HepG2 (cell line): ENCODE measurements around the gene HOXD8. TPM values are rescaled to one million over a fixed set of nuclear protein-coding genes. Genes with fewer than 3 reads are reported as not detected.

Experiments used
- ATAC-seq: fragments of 200-7000 bp; cut with Tn5 transposase; 3 replicates; pipeline ENCODE4 v1.9.1; 2020; ENCODE audit warnings: mild to moderate bottlenecking, moderate library complexity
- BruUV-seq: library from RNA; stranded (reverse); fragments of 400-500 nt; replicated peaks from 2 replicates; lab custom pipeline; 2021; lab: Mats Ljungman, UMichigan
- CTCF ChIA-PET: fragments of 300-600 bp; formaldehyde crosslinking; extraction: SDS; loops from one replicate; lab custom pipeline; 2021; ENCODE audit warnings: low total read pairs, inconsistent platforms, low intra/inter-chr PET ratio; lab: Yijun Ruan, JAX
- POLR2A ChIA-PET: fragments of 350-600 bp; sonication (Branson Sonifier 250); formaldehyde crosslinking; loops from one replicate; lab custom pipeline; 2020; ENCODE audit warnings: antibody characterized with exemption, inconsistent platforms; lab: Yijun Ruan, JAX
- DNase-seq: peaks from one replicate; pipeline ENCODE4 v3.0.0-alpha.2; 2015; ENCODE audit warnings: low spot score
- FAIRE-seq: peaks from 3 replicates; lab custom pipeline; 2011; peaks lifted over from hg19 to GRCh38; lab: Jason Lieb, UNC
- H2AFZ ChIP-seq: one replicate; pipeline ENCODE4 v1.6.1; 2011; ENCODE audit warnings: low read length, inconsistent platforms
- H3K27ac ChIP-seq: fragments of 300-600 bp; 3 replicates; pipeline ENCODE4 v1.8.0; 2011; ENCODE audit warnings: mixed run types, mild to moderate bottlenecking, mixed read lengths, low read length, inconsistent platforms; ENCODE audit not compliant: insufficient read depth; ENCODE audit errors: extremely low read length
- H3K27me3 ChIP-seq, 2 experiments: fragments of 200-600 bp in 1 of 2; 2 replicates in 1 of 2; 3 replicates in 1 of 2; pipeline versions ENCODE4 v1.6.0 to v1.8.0; 2011; ENCODE audit warnings: low read length in 2 of 2, mild to moderate bottlenecking in 2 of 2, moderate library complexity in 2 of 2, inconsistent platforms in 1 of 2; ENCODE audit not compliant: insufficient read depth in 2 of 2, control insufficient read depth in 1 of 2
- H3K36me3 ChIP-seq, 2 experiments: fragments of 200-600 bp in 1 of 2; replicated peaks in 1 of 2; 2 replicates in 1 of 2; 3 replicates in 1 of 2; pipeline versions ENCODE4 v1.5.1 to v1.8.0; 2011; ENCODE audit warnings: low read length in 2 of 2, inconsistent platforms in 1 of 2; ENCODE audit not compliant: insufficient read depth in 2 of 2, control insufficient read depth in 1 of 2
- H3K4me1 ChIP-seq: 2 replicates; pipeline ENCODE4 v1.5.1; 2012; ENCODE audit warnings: low read length, inconsistent platforms; ENCODE audit not compliant: insufficient read depth
- H3K4me2 ChIP-seq: 2 replicates; pipeline ENCODE4 v1.6.0; 2011; ENCODE audit warnings: low read depth, low read length, inconsistent platforms
- H3K4me3 ChIP-seq, 3 experiments: fragments of 200-600 bp in 1 of 3; sonication (generic), shearing (Covaris generic) in 1 of 3; replicated peaks in 1 of 3; 2 replicates each; pipeline ENCODE4 v1.5.1; 2011 to 2016; ENCODE audit warnings: low read length in 3 of 3, inconsistent platforms in 2 of 3, low read depth in 2 of 3, mild to moderate bottlenecking in 2 of 3, control low read depth in 1 of 3, mixed read lengths in 1 of 3; ENCODE audit not compliant: insufficient read depth in 1 of 3
- H3K79me2 ChIP-seq: one replicate; pipeline ENCODE4 v1.6.1; 2011; ENCODE audit warnings: low read length, inconsistent platforms; ENCODE audit not compliant: insufficient read depth
- H3K9ac ChIP-seq: 2 replicates; pipeline ENCODE4 v1.6.0; 2011; ENCODE audit warnings: mild to moderate bottlenecking, low read depth, low read length, inconsistent platforms; ENCODE audit not compliant: insufficient read depth
- H3K9me3 ChIP-seq: 2 replicates; pipeline ENCODE4 v1.5.1; 2012; ENCODE audit warnings: mild to moderate bottlenecking, low read length
- H4K20me1 ChIP-seq: 2 replicates; pipeline ENCODE4 v1.6.0; 2011; ENCODE audit warnings: inconsistent platforms, mild to moderate bottlenecking, low read length, moderate library complexity; ENCODE audit not compliant: insufficient read depth
- ARID2 ChIP-seq: sonication (generic); formaldehyde crosslinking; IDR thresholded peaks from 2 replicates; pipeline ENCODE4 v1.8.1; 2022; ENCODE audit warnings: mild to moderate bottlenecking, missing genetic modification reagents, borderline replicate concordance
- ARNTL ChIP-seq: sonication (generic); formaldehyde crosslinking; IDR thresholded peaks from 2 replicates; pipeline ENCODE4 v1.4.0; 2020; ENCODE audit warnings: mild to moderate bottlenecking, missing genetic modification reagents
- DNMT1 ChIP-seq: sonication (generic); formaldehyde crosslinking; IDR thresholded peaks from 2 replicates; pipeline ENCODE4 v1.5.1; 2020; ENCODE audit warnings: mild to moderate bottlenecking, missing genetic modification reagents
- FLYWCH1 ChIP-seq: sonication (generic); formaldehyde crosslinking; IDR thresholded peaks from 2 replicates; pipeline ENCODE4 v1.8.1; 2023; ENCODE audit warnings: mild to moderate bottlenecking, missing genetic modification reagents
- FOXJ3 ChIP-seq: sonication (generic); formaldehyde crosslinking; IDR thresholded peaks from 2 replicates; pipeline ENCODE4 v1.4.0; 2020; ENCODE audit warnings: missing genetic modification reagents, mild to moderate bottlenecking, borderline replicate concordance
- KLF13 ChIP-seq: sonication (generic); formaldehyde crosslinking; IDR thresholded peaks from 2 replicates; pipeline ENCODE4 v1.4.0; 2020; ENCODE audit warnings: mild to moderate bottlenecking, missing genetic modification reagents
- MATR3 ChIP-seq: sonication (generic); formaldehyde crosslinking; IDR thresholded peaks from 2 replicates; pipeline ENCODE4 v1.4.0; 2020; ENCODE audit warnings: missing genetic modification reagents
- NR2F6 ChIP-seq, 2 experiments: IDR thresholded peaks; 2 replicates each; pipeline ENCODE4 v1.6.1; 2016; ENCODE audit warnings: antibody characterized with exemption in 1 of 2, mild to moderate bottlenecking in 1 of 2
- RFXANK ChIP-seq: IDR thresholded peaks from 2 replicates; pipeline ENCODE4 v1.6.1; 2016
- RXRB ChIP-seq: IDR thresholded peaks from 2 replicates; pipeline ENCODE4 v1.6.1; 2016; ENCODE audit warnings: borderline replicate concordance, missing genetic modification reagents, missing compliant biosample characterization
- SYNCRIP ChIP-seq: fragments of 200-400 bp; formaldehyde crosslinking; IDR thresholded peaks from 2 replicates; pipeline ENCODE4 v1.6.1; 2018; ENCODE audit warnings: mild to moderate bottlenecking, low read depth, low read length; ENCODE audit not compliant: insufficient read depth
- TOPORS ChIP-seq: sonication (generic); formaldehyde crosslinking; IDR thresholded peaks from 2 replicates; pipeline ENCODE4 v1.8.0; 2023; ENCODE audit warnings: mild to moderate bottlenecking, missing genetic modification reagents
- ZBED4 ChIP-seq: sonication (generic); formaldehyde crosslinking; IDR thresholded peaks from 2 replicates; pipeline ENCODE4 v1.4.0; 2020; ENCODE audit warnings: missing genetic modification reagents, borderline replicate concordance
- ZNF230 ChIP-seq: sonication (generic); formaldehyde crosslinking; IDR thresholded peaks from 2 replicates; pipeline ENCODE4 v1.4.0; 2020; ENCODE audit warnings: mild to moderate bottlenecking, missing genetic modification reagents
- ZNF776 ChIP-seq: sonication (generic); formaldehyde crosslinking; IDR thresholded peaks from 2 replicates; pipeline ENCODE4 v1.4.0; 2020; ENCODE audit warnings: mild to moderate bottlenecking, missing genetic modification reagents
- ZSCAN20 ChIP-seq: sonication (generic); formaldehyde crosslinking; IDR thresholded peaks from 2 replicates; pipeline ENCODE4 v1.4.0; 2020; ENCODE audit warnings: missing genetic modification reagents, mild to moderate bottlenecking, borderline replicate concordance
- in situ Hi-C: cut with HindIII; loops from 2 replicates; pipeline ENCODE4 v1.10.0; 2017; ENCODE audit warnings: low pct_unique_long_range_greater_than_20kb; ENCODE audit not compliant: extremely low pct_ligation_motif_present
- intact Hi-C: fragments of 100-400 bp; cut with micrococcal nuclease; formaldehyde crosslinking; loops from one replicate; pipeline ENCODE4 v1.10.0; 2022; ENCODE audit not compliant: unreplicated experiment
- polyA plus RNA-seq, 8 experiments: library from polyadenylated mRNA; depleted of rRNA in 3 of 8; stranded (reverse) in 7 of 8; unstranded in 1 of 8; fragments of >200 nt; fragmentation: Illumina TruSeq in 4 of 8; extraction: Trizol in 4 of 8; gene quantifications; 2 replicates each; pipeline versions ENCODE4 v1.2.1 to v1.2.3, GENCODE V29; 2011 to 2016; ENCODE audit warnings: low read depth in 4 of 8, missing spikeins in 1 of 8, mixed read lengths in 1 of 8; ENCODE audit not compliant: insufficient read depth in 1 of 8
- total RNA-seq, 5 experiments: library from RNA; depleted of rRNA; stranded (reverse); fragments of >200 nt; fragmentation: Illumina TruSeq; extraction: Trizol; gene quantifications; 2 replicates each; pipeline ENCODE4 v1.2.3, GENCODE V29; 2016; ENCODE audit warnings: low read depth in 1 of 5

The HOXD8 gene
- total and polyA plus RNA-seq, 2 of the 13 experiments (the other 11 are each of a cell fraction or from before 2014, with no cell fraction given) = not detected

- no peak for TF ChIP-seq NR2F6 (IDR thresholded peaks at IDR 0.05)
- no peak for TF ChIP-seq NR2F6 (CRISPR knock-in tag; IDR thresholded peaks at IDR 0.05)
- no peak for TF ChIP-seq ZSCAN20 (CRISPR knock-in tag)
- TF ChIP-seq ZBED4 = no peak
- TF ChIP-seq RFXANK (CRISPR knock-in tag) = no peak
- TF ChIP-seq KLF13 = no peak
- TF ChIP-seq SYNCRIP = no peak
These were observed 16.6 kb downstream of the HOXD8 start (continued) for GRCh38 chr2:176146101-176146500.

GRCh38 chr2:176146645-176147044, 17.1 kb downstream of the HOXD8 start:
- POLR2A ChIA-PET = no interaction called here
- Histone ChIP-seq H3K4me3 (no peak overlapping the region), H3K9ac (no peak overlapping the region), H3K27ac (no peak overlapping the region), H3K4me1 (peaks cover 21% of the 10 kb centered on the region), H3K9me3 (no peaks in the 10 kb centered on the region), H4K20me1 (no peaks in the 10 kb centered on the region), H3K79me2 (no peaks in the 10 kb centered on the region), H3K4me2 (no peak overlapping the region), H2AFZ (no peak overlapping the region), H3K27me3 (peaks cover 16 to 94% of the 10 kb centered on the region in 2 experiments), H3K36me3 (no peaks in the 10 kb centered on the region)
- FAIRE-seq (no peak), DNase-seq (no peak), ATAC-seq (no peak)
- CTCF ChIA-PET = no interaction called here
- no TSS peak for BruUV-seq
- intact Hi-C loops = no loop called here
- in situ Hi-C loops = no loop called here
- TF ChIP-seq ZBED4 (no peak), ZNF776 (CRISPR knock-in tag) (no peak), ZNF230 (CRISPR knock-in tag) (no peak), ARNTL (CRISPR knock-in tag) (no peak), FOXJ3 (CRISPR knock-in tag) (no peak), RXRB (no peak), ARID2 (CRISPR knock-in tag) (no peak), MATR3 (CRISPR knock-in tag) (no peak), FLYWCH1 (CRISPR knock-in tag) (no peak), DNMT1 (CRISPR knock-in tag) (no peak), TOPORS (CRISPR knock-in tag) (no peak)
